SK-N-SH treated with all-trans-retinoic acid at 6 μM for 48 hours (cell line): ENCODE results near the gene DDX24.

ENCODE experiments used
- ATAC-seq: fragments of 200-7000 bp; cut with Tn5 transposase; 3 replicates; pipeline ENCODE4 v1.9.1; 2020; ENCODE audit warnings: mild to moderate bottlenecking, moderate library complexity
- BACH2 ChIP-seq: fragments of 250-450 bp; sonication (Bioruptor Pico); IDR thresholded peaks from 2 replicates; pipeline ENCODE4 v1.9.0; 2021; ENCODE audit warnings: mild to moderate bottlenecking, borderline replicate concordance
- CSDC2 ChIP-seq: fragments of 250-450 bp; sonication (Bioruptor Pico); IDR thresholded peaks from 2 replicates; pipeline ENCODE4 v1.5.0; 2020; ENCODE audit warnings: mild to moderate bottlenecking, moderate library complexity
- ESRRG ChIP-seq: fragments of 250-450 bp; sonication (Bioruptor Pico); IDR thresholded peaks from 2 replicates; pipeline ENCODE4 v1.6.1; 2021; ENCODE audit warnings: mild to moderate bottlenecking
- GLIS3 ChIP-seq: fragments of 250-450 bp; sonication (Bioruptor Pico); IDR thresholded peaks from 2 replicates; pipeline ENCODE4 v1.5.0; 2020; ENCODE audit warnings: mild to moderate bottlenecking, moderate library complexity
- ISL1 ChIP-seq: fragments of 250-450 bp; sonication (Bioruptor Pico); IDR thresholded peaks from 2 replicates; pipeline ENCODE4 v2.1.2; 2022; ENCODE audit warnings: mild to moderate bottlenecking, moderate library complexity
- OSR1 ChIP-seq: fragments of 250-450 bp; sonication (Bioruptor Pico); IDR thresholded peaks from 2 replicates; pipeline ENCODE4 v1.8.0; 2022; ENCODE audit warnings: moderate library complexity, mild to moderate bottlenecking, inconsistent platforms
- RARB ChIP-seq: fragments of 250-450 bp; sonication (Bioruptor Pico); IDR thresholded peaks from 2 replicates; pipeline ENCODE4 v1.8.0; 2021; ENCODE audit warnings: mild to moderate bottlenecking, moderate library complexity
- SNAI2 ChIP-seq: fragments of 250-450 bp; sonication (Bioruptor Pico); IDR thresholded peaks from 2 replicates; pipeline ENCODE4 v1.5.0; 2020; ENCODE audit warnings: mild to moderate bottlenecking, moderate library complexity
- TCF4 ChIP-seq: fragments of 250-450 bp; sonication (Bioruptor Pico); IDR thresholded peaks from 2 replicates; pipeline ENCODE4 v1.8.0; 2021; ENCODE audit warnings: mild to moderate bottlenecking, moderate library complexity, borderline replicate concordance
- TOX ChIP-seq: fragments of 250-450 bp; sonication (Bioruptor Pico); IDR thresholded peaks from 2 replicates; pipeline ENCODE4 v1.8.0; 2021; ENCODE audit warnings: mild to moderate bottlenecking, moderate library complexity, borderline replicate concordance
- ZFP3 ChIP-seq: fragments of 250-450 bp; sonication (Bioruptor Pico); IDR thresholded peaks from 2 replicates; pipeline ENCODE4 v1.5.0; 2020; ENCODE audit warnings: mild to moderate bottlenecking, moderate library complexity
- ZNF70 ChIP-seq: fragments of 450-650 bp; formaldehyde crosslinking; IDR thresholded peaks from 2 replicates; pipeline ENCODE4 v1.5.0; 2020; ENCODE audit warnings: mild to moderate bottlenecking, moderate library complexity
- ZNF8 ChIP-seq: fragments of 450-650 bp; formaldehyde crosslinking; IDR thresholded peaks from 2 replicates; pipeline ENCODE4 v1.5.0; 2020; ENCODE audit warnings: mild to moderate bottlenecking, moderate library complexity
- TF ChIP-seq, protein P1 (sequence below): fragments of 250-450 bp; sonication (Bioruptor Pico); IDR thresholded peaks from 2 replicates; pipeline ENCODE4 v1.8.0; 2020; ENCODE audit warnings: mild to moderate bottlenecking, moderate library complexity, borderline replicate concordance
- TF ChIP-seq, protein P2 (sequence below): fragments of 250-450 bp; sonication (Bioruptor Pico); IDR thresholded peaks from 2 replicates; pipeline ENCODE4 v1.5.0; 2020; ENCODE audit warnings: mild to moderate bottlenecking, moderate library complexity
- TF ChIP-seq, protein P3 (sequence below): fragments of 250-450 bp; sonication (Bioruptor Pico); IDR thresholded peaks from 2 replicates; pipeline ENCODE4 v1.5.1; 2021; ENCODE audit warnings: mild to moderate bottlenecking, moderate library complexity
- TF ChIP-seq, protein P4 (sequence below): fragments of 250-450 bp; sonication (Bioruptor Pico); IDR thresholded peaks from 2 replicates; pipeline ENCODE4 v1.5.1; 2020; ENCODE audit warnings: low read depth, mild to moderate bottlenecking, moderate library complexity
- TF ChIP-seq, protein P5 (sequence below): fragments of 250-450 bp; sonication (Bioruptor Pico); IDR thresholded peaks from 2 replicates; pipeline ENCODE4 v1.8.0; 2021; ENCODE audit warnings: low read depth, mild to moderate bottlenecking, moderate library complexity, borderline replicate concordance

Gene DDX24

DNA sequence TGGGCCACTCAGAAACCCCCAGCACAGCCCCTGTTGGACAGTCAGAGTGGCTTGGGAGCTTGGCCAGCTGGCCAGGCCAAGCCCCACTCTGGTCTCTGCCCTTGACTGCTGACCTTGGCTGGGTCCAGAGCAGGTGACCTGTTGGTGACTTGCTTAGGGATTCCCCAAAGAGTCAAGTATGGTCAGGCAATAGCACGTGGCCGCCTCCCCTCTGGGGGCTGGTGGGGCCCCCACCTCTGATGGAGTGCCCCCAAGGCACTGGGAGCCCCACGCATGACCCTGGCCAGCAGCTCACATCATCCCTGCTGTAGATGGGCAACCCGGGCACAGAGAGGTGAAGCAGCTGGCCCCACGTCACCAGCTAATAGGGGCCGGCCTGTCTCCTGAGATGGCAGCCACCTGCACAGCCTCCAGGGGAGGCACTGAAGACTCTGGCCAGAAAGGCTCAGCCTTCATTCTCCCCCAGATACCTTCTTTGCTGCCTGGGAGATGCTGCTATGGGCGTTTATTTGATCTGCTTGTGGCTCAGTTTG lies 82.1 kb downstream of the DDX24 start:
- no peak for ATAC-seq
- TF ChIP-seq, protein P1, sequence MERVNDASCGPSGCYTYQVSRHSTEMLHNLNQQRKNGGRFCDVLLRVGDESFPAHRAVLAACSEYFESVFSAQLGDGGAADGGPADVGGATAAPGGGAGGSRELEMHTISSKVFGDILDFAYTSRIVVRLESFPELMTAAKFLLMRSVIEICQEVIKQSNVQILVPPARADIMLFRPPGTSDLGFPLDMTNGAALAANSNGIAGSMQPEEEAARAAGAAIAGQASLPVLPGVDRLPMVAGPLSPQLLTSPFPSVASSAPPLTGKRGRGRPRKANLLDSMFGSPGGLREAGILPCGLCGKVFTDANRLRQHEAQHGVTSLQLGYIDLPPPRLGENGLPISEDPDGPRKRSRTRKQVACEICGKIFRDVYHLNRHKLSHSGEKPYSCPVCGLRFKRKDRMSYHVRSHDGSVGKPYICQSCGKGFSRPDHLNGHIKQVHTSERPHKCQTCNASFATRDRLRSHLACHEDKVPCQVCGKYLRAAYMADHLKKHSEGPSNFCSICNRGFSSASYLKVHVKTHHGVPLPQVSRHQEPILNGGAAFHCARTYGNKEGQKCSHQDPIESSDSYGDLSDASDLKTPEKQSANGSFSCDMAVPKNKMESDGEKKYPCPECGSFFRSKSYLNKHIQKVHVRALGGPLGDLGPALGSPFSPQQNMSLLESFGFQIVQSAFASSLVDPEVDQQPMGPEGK = no peak
- TF ChIP-seq ZNF8 (CRISPR knock-in tag) (no peak), ISL1 (CRISPR knock-in tag) (no peak), BACH2 (CRISPR knock-in tag) (no peak), GLIS3 (CRISPR knock-in tag) (no peak), TOX (CRISPR knock-in tag) (no peak), RARB (no peak), ESRRG (CRISPR knock-in tag) (no peak), ZNF70 (no peak), SNAI2 (no peak), OSR1 (CRISPR knock-in tag) (no peak), ZFP3 (no peak), TCF4 (CRISPR knock-in tag) (no peak), CSDC2 (CRISPR knock-in tag) (no peak)
- TF ChIP-seq, protein P2, sequence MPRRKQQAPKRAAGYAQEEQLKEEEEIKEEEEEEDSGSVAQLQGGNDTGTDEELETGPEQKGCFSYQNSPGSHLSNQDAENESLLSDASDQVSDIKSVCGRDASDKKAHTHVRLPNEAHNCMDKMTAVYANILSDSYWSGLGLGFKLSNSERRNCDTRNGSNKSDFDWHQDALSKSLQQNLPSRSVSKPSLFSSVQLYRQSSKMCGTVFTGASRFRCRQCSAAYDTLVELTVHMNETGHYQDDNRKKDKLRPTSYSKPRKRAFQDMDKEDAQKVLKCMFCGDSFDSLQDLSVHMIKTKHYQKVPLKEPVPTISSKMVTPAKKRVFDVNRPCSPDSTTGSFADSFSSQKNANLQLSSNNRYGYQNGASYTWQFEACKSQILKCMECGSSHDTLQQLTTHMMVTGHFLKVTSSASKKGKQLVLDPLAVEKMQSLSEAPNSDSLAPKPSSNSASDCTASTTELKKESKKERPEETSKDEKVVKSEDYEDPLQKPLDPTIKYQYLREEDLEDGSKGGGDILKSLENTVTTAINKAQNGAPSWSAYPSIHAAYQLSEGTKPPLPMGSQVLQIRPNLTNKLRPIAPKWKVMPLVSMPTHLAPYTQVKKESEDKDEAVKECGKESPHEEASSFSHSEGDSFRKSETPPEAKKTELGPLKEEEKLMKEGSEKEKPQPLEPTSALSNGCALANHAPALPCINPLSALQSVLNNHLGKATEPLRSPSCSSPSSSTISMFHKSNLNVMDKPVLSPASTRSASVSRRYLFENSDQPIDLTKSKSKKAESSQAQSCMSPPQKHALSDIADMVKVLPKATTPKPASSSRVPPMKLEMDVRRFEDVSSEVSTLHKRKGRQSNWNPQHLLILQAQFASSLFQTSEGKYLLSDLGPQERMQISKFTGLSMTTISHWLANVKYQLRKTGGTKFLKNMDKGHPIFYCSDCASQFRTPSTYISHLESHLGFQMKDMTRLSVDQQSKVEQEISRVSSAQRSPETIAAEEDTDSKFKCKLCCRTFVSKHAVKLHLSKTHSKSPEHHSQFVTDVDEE (CRISPR knock-in tag) = no peak
- TF ChIP-seq, protein P3, sequence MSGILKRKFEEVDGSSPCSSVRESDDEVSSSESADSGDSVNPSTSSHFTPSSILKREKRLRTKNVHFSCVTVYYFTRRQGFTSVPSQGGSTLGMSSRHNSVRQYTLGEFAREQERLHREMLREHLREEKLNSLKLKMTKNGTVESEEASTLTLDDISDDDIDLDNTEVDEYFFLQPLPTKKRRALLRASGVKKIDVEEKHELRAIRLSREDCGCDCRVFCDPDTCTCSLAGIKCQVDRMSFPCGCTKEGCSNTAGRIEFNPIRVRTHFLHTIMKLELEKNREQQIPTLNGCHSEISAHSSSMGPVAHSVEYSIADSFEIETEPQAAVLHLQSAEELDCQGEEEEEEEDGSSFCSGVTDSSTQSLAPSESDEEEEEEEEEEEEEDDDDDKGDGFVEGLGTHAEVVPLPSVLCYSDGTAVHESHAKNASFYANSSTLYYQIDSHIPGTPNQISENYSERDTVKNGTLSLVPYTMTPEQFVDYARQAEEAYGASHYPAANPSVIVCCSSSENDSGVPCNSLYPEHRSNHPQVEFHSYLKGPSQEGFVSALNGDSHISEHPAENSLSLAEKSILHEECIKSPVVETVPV (CRISPR knock-in tag) = no peak
- TF ChIP-seq, protein P4, sequence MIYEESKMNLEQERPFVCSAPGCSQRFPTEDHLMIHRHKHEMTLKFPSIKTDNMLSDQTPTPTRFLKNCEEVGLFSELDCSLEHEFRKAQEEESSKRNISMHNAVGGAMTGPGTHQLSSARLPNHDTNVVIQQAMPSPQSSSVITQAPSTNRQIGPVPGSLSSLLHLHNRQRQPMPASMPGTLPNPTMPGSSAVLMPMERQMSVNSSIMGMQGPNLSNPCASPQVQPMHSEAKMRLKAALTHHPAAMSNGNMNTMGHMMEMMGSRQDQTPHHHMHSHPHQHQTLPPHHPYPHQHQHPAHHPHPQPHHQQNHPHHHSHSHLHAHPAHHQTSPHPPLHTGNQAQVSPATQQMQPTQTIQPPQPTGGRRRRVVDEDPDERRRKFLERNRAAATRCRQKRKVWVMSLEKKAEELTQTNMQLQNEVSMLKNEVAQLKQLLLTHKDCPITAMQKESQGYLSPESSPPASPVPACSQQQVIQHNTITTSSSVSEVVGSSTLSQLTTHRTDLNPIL (CRISPR knock-in tag) = no peak
- TF ChIP-seq, protein P5, sequence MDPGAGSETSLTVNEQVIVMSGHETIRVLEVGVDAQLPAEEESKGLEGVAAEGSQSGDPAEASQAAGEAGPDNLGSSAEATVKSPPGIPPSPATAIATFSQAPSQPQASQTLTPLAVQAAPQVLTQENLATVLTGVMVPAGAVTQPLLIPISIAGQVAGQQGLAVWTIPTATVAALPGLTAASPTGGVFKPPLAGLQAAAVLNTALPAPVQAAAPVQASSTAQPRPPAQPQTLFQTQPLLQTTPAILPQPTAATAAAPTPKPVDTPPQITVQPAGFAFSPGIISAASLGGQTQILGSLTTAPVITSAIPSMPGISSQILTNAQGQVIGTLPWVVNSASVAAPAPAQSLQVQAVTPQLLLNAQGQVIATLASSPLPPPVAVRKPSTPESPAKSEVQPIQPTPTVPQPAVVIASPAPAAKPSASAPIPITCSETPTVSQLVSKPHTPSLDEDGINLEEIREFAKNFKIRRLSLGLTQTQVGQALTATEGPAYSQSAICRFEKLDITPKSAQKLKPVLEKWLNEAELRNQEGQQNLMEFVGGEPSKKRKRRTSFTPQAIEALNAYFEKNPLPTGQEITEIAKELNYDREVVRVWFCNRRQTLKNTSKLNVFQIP (CRISPR knock-in tag) = no peak
